Heart right ventricle (tissue), 16 donors: ENCODE measurements around the gene CCL19. TPM values are rescaled to one million over a fixed set of nuclear protein-coding genes. Genes with fewer than 3 reads are reported as not detected.

Source experiments
- ATAC-seq, 8 donors: fragments of 200-7000 bp; cut with Tn5 transposase; one replicate each; pipeline ENCODE4 v1.9.1; 2020; ENCODE audit warnings: mild to moderate bottlenecking in 8 of 8, moderate library complexity in 8 of 8, moderate number of reproducible peaks in 1 of 8
- DNase-seq, 2 donors: peaks; one replicate each; pipeline ENCODE4 v3.0.0-alpha.2; 2020
- H3K27ac ChIP-seq, 10 donors: fragments of 200-600 bp; sonication (generic) in 2 of 10; one replicate each; pipeline versions ENCODE4 v1.5.0 to v1.8.0; 2020 to 2022; ENCODE audit warnings: mild to moderate bottlenecking in 3 of 10
- H3K27me3 ChIP-seq, 7 donors: fragments of 200-600 bp; one replicate each; pipeline ENCODE4 v1.8.0; 2021 to 2022; ENCODE audit warnings: mild to moderate bottlenecking in 2 of 7
- H3K36me3 ChIP-seq, 9 donors: fragments of 200-600 bp; sonication (generic) in 1 of 9; one replicate each; pipeline versions ENCODE4 v1.5.0 to v1.8.0; 2020 to 2022; ENCODE audit warnings: mild to moderate bottlenecking in 2 of 9
- H3K4me1 ChIP-seq, 9 donors: fragments of 200-600 bp; sonication (generic) in 1 of 9; one replicate each; pipeline versions ENCODE4 v1.5.0 to v1.8.0; 2020 to 2022; ENCODE audit warnings: mild to moderate bottlenecking in 4 of 9
- H3K4me3 ChIP-seq, 10 donors: fragments of 200-600 bp; sonication (generic) in 2 of 10; one replicate each; pipeline versions ENCODE4 v1.5.0 to v1.8.0; 2020 to 2022; ENCODE audit warnings: mild to moderate bottlenecking in 7 of 10, moderate library complexity in 2 of 10
- H3K9me3 ChIP-seq, 11 donors: fragments of 200-600 bp in 10 of 11; sonication (generic) in 2 of 11; one replicate each; pipeline versions ENCODE4 v1.5.0 to v1.8.0; 2013 to 2022; ENCODE audit warnings: mild to moderate bottlenecking in 2 of 11, control low read depth in 1 of 11, moderate library complexity in 1 of 11
- CTCF ChIP-seq, 9 donors: fragments of 200-600 bp; sonication (generic) in 2 of 9; IDR thresholded peaks; one replicate each; pipeline versions ENCODE4 v1.5.0 to v1.8.0; 2021 to 2022; ENCODE audit warnings: antibody characterized with exemption in 9 of 9, mild to moderate bottlenecking in 5 of 9, moderate library complexity in 1 of 9
- WGBS, 2 donors: extraction: QIAGEN DNeasy Blood & Tissue Kit; methylation state at CpG; one replicate each; pipeline ENCODE4 v1.1.7; 2013; ENCODE audit warnings: inconsistent platforms in 1 of 2; 5-methylcytosine and 5-hydroxymethylcytosine counted together
- intact Hi-C, 10 donors: fragments of 100-400 bp; cut with DNase I; formaldehyde crosslinking; loops; one replicate each; pipeline versions ENCODE4 v1.11.1 to v1.14.2; 2022
- polyA plus RNA-seq, 2 donors: library from polyadenylated mRNA; stranded (reverse); fragments of 200-250 nt; gene quantifications; one replicate each; pipeline ENCODE4 v1.2.3, GENCODE V29; 2013
- total RNA-seq, 10 donors: library from RNA; stranded (reverse); fragmentation: NEBNext Ultra II Directional in 3 of 10; extraction: Animal tissue kit (Norgen Biotek cat#: 25700) in 3 of 10; gene quantifications; one replicate each; pipeline versions ENCODE4 v1.2.1 to v1.2.4, GENCODE V29; 2021 to 2023
- donor health status: Arrhythmogenic right ventricular cardiomyopathy.
- donor health status: ischemic (EF 13 %, LVEDD 7.1; RV severe dilation, severe dysfunction).
- donor health status: healthy with polysubstance abuse.
- donor health status: DM: no; HTN: yes; CAD: no.
- donor health status: DM: no; HTN: no; CAD: no.
- donor health status: ischemic (EF 25% LVEDD 6.9; RV normal size, moderate dysfunction).
- donor health status: ischemic (EF 25% LVEDD 5.7; RV mildly dilated, moderate dysfunction).
- donor health status: healthy.
- donor health status: DM: yes; HTN: yes; CAD: no.
- donor health status: Ischemic cardiomyopathy.
- donor health status: ischemic (EF 35%, LVEDD 5.7; RV mildly dilated, moderate dysfunction).
- donor health status: nonischemic (EF 11% LVEDD 7.7; RV severe dilation, severe dysfunction).
- donor health status: DM: yes; HTN: yes; CAD: no.
- donor health status: PGD.
- donor health status: ischemic (EF 29% LVEDD 5.4; RV normal size, mild dysfunction).
- donor health status: nonischemic (EF 23%, LVEDD 6.1; RV moderate dilation, normal function).

The CCL19 gene
- total and polyA plus RNA-seq, 12 donors, result 0.47 to 19.9 (median 1.1) TPM; not detected in 5

- DNase-seq (peak; percentile 91 to 95), ATAC-seq (peak; percentile 77 to 89 (median 84))
- H3K4me1 ChIP-seq, result peaks cover 17 to 78% (median 59%) of the 10 kb centered on the region in 9 donors
- H3K36me3 ChIP-seq, result peaks cover 0 to 36% (median 13%) of the 10 kb centered on the region in 9 donors
- H3K27me3 ChIP-seq, result no peaks in the 10 kb centered on the region
- intact Hi-C loops, result no loop called here
- WGBS, 2 donors, result 2 to 4% methylated on average over 21 to 24 of the region's 24 CpGs
- peak within 1 kb of the TSS in 9 of 10 donors; percentile 30 to 66 (median 55) for H3K4me3 ChIP-seq
- TF ChIP-seq CTCF (IDR thresholded peaks at IDR 0.05), result peak in 1 of 9 donors; percentile 19
- H3K9me3 ChIP-seq, result no peaks in the 10 kb centered on the region
- H3K27ac ChIP-seq, result peak within 1 kb of the TSS; percentile 18 to 93 (median 82)
Measured at GRCh38 chr9:34651876-34652601, 39.0 kb downstream of the CCL19 start, which contains the start of gene IL11RA. Gene IL11RA (plus strand): TSS chr9:34652185. CDS start chr9:34655218, 3,033 bp downstream.

DNA sequence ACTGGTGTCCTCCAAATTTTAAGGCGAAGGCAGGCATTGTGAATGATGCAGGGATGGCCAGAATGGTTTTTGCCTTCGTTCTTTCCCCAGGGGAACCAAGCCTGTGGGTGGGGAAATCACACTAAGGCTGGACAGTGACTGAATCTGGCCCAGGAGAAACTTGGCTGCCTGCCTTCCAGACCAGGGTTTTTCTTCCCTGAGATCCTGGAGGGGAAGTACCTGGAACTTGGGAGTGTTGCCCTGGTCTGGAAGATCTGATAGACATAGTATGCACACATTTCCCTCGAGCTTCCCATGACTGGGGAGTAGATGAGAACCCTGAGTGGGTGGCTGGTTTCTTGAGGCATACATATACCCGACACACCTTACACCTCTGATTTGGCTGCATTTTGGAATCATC lies 39.8 kb downstream of the CCL19 start:
- H3K4me3 ChIP-seq, result peak overlapping the region in 9 of 10 donors; percentile 30 to 66 (median 55)
- no peak for DNase-seq
- WGBS, 2 donors, result 29 to 32% methylated on average over 4 of the region's 4 CpGs

DNA sequence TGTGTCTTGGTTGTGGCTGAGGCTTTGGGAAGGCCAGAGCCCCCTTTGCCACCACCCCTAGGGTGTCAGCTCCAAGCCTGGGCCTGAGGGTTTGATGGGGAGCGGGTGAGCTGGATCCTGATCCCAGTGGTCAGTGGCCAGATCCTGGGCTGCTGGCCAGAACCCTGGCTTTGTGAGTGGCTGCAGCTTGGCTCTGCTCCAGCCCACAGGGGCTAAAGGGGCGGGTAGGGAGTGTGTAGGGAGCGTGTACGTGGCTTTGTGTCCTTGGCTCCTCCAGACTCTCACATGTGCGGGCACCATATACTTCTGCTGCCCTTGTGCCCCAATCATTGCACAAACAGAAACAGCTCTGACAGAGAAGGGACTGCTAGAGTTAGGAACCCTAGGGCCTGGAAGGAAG lies 40.3 kb downstream of the CCL19 start:
- TF ChIP-seq CTCF (IDR thresholded peaks at IDR 0.05), result no peak
- Histone ChIP-seq H3K9me3 (no peaks in the 10 kb centered on the region), H3K27ac (peak overlapping the region in 6 of 10 donors; percentile 76 to 93 (median 86)), H3K36me3 (peaks cover 0 to 31% (median 13%) of the 10 kb centered on the region in 9 donors), H3K4me1 (peaks cover 21 to 76% (median 67%) of the 10 kb centered on the region in 9 donors), H3K27me3 (no peaks in the 10 kb centered on the region), H3K4me3 (no peak overlapping the region)
- DNase-seq (no peak), ATAC-seq (no peak)
- intact Hi-C loops, result no loop called here
- WGBS, 2 donors, result 50 to 60% methylated on average over 5 of the region's 5 CpGs

More for the DNA sequence above, 39.8 kb downstream of the CCL19 start:
- Histone ChIP-seq H3K36me3 (peaks cover 0 to 31% (median 13%) of the 10 kb centered on the region in 9 donors), H3K4me1 (peaks cover 18 to 76% (median 63%) of the 10 kb centered on the region in 9 donors), H3K27me3 (no peaks in the 10 kb centered on the region), H3K27ac (peak overlapping the region; percentile 18 to 93 (median 82)), H3K9me3 (no peaks in the 10 kb centered on the region)
- intact Hi-C loops, result no loop called here
- TF ChIP-seq CTCF (IDR thresholded peaks at IDR 0.05), result no peak
- ATAC-seq, result no peak

DNA sequence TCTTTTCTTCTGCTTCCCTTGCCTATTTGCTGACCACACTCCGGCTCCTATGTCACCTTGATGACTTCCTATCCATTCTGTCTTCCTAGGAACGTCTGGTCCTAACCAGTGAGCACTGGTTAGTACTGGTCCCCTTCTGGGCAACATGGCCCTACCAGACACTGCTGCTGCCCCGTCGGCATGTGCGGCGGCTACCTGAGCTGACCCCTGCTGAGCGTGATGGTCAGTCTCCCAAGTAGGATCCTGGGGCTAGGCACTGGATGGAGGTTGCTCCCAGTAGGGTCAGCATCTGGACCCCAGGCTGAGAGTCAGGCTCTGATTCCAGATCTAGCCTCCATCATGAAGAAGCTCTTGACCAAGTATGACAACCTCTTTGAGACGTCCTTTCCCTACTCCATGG lies 42.4 kb downstream of the CCL19 start:
- H3K9me3 ChIP-seq, result no peaks in the 10 kb centered on the region
- ATAC-seq (no peak), DNase-seq (no peak)
- TF ChIP-seq CTCF (IDR thresholded peaks at IDR 0.05), result no peak
- WGBS, 2 donors, result 88 to 92% methylated on average over 8 of the region's 8 CpGs
- intact Hi-C loops, result loop anchor here in 1 of 10 donors (2.0 kb wide), 1 partner anchor 16 kb away; no protein-coding TSS in a partner anchor
- peaks cover 13 to 56% (median 49%) of the 10 kb centered on the region in 9 donors for H3K4me1 ChIP-seq
- H3K27ac ChIP-seq, result no peak overlapping the region
- H3K27me3 ChIP-seq, result no peaks in the 10 kb centered on the region
- no peak overlapping the region for H3K4me3 ChIP-seq
- H3K36me3 ChIP-seq, result peaks cover 0 to 31% (median 13%) of the 10 kb centered on the region in 9 donors
